ENCODE measurements around the gene CASKIN1. TPM values are rescaled to one million over a fixed set of nuclear protein-coding genes. Genes with fewer than 3 reads are reported as not detected.

CASKIN1 gene
- total RNA-seq, 4 donors from 2014 or later = under 0.01 to 0.14 TPM; not detected in 2

- H3K4me3 ChIP-seq = no peak overlapping the region
- no peaks in the 10 kb centered on the region for H3K9me3 ChIP-seq
- WGBS, 2 donors (ENCODE audit: low coverage in 1 of 2) = 94 to 100% methylated on average over 1 to 17 of the region's 28 CpGs
- in situ Hi-C loops (cut with MboI; ENCODE audit: low pct_ligation_motif_present in 1 of 4, low pct_unique_long_range_greater_than_20kb in 1 of 4, low sequenced_read_pairs in 3 of 4) = loop anchor here in 1 of 4 donors (25.0 kb wide), 1 partner anchor 316 kb away; the partner anchor contains the start of gene TBC1D24
- TF ChIP-seq EP300 (IDR thresholded peaks at IDR 0.05; ENCODE audit: low read depth) = no peak
- TF ChIP-seq POLR2A (IDR thresholded peaks at IDR 0.05) = no peak
- no peak for TF ChIP-seq CTCF (IDR thresholded peaks at IDR 0.05)
- TF ChIP-seq POLR2AphosphoS5 (IDR thresholded peaks at IDR 0.05) = no peak
- no peak for DNase-seq
- peaks cover 0 to 26% (median 11%) of the 10 kb centered on the region in 4 donors for H3K36me3 ChIP-seq
- H3K27ac ChIP-seq = no peak overlapping the region
- intact Hi-C loops (cut with DNase I; ENCODE audit: low total_unique reads) = no loop called here
- H3K27me3 ChIP-seq = no peaks in the 10 kb centered on the region
- H3K4me1 ChIP-seq = no peaks in the 10 kb centered on the region
These were observed 24.7 kb downstream of the CASKIN1 start for GRCh38 chr16:2171601-2172178.

GRCh38 chr16:2170587-2171435 lies 25.6 kb downstream of the CASKIN1 start:
- no peak for TF ChIP-seq POLR2AphosphoS5 (IDR thresholded peaks at IDR 0.05)
- TF ChIP-seq EP300 (IDR thresholded peaks at IDR 0.05; ENCODE audit: low read depth) = no peak
- no peak for TF ChIP-seq POLR2A (IDR thresholded peaks at IDR 0.05)
- no peak for TF ChIP-seq CTCF (IDR thresholded peaks at IDR 0.05)
- H3K9me3 ChIP-seq = no peaks in the 10 kb centered on the region
- H3K27me3 ChIP-seq = no peaks in the 10 kb centered on the region
- intact Hi-C loops (cut with DNase I; ENCODE audit: low total_unique reads) (no loop called here), in situ Hi-C loops (cut with MboI; ENCODE audit: low pct_ligation_motif_present in 1 of 4, low pct_unique_long_range_greater_than_20kb in 1 of 4, low sequenced_read_pairs in 3 of 4) (loop anchor here in 1 of 4 donors (25.0 kb wide), 1 partner anchor 316 kb away; the partner anchor contains the start of gene TBC1D24)
- H3K36me3 ChIP-seq = peaks cover 0 to 21% (median 8%) of the 10 kb centered on the region in 4 donors
- H3K27ac ChIP-seq = peak overlapping the region in 1 of 4 donors; percentile 9
- no peaks in the 10 kb centered on the region for H3K4me1 ChIP-seq
- WGBS, 2 donors (ENCODE audit: low coverage in 1 of 2) = 92% methylated on average over 33 of the region's 47 CpGs; no CpG with 5 or more reads in 1 of the 2 donors
- no peak for DNase-seq
- H3K4me3 ChIP-seq = peak overlapping the region in 1 of 4 donors; percentile 2

GRCh38 chr16:2170080-2170479 lies 26.3 kb downstream of the CASKIN1 start:
- TF ChIP-seq POLR2AphosphoS5 (IDR thresholded peaks at IDR 0.05) (peak in 1 of 3 donors; percentile 26), CTCF (IDR thresholded peaks at IDR 0.05) (no peak), EP300 (IDR thresholded peaks at IDR 0.05; ENCODE audit: low read depth) (no peak)
- no peaks in the 10 kb centered on the region for H3K27me3 ChIP-seq
- H3K4me1 ChIP-seq = no peaks in the 10 kb centered on the region
- H3K27ac ChIP-seq = peak overlapping the region in 2 of 4 donors; percentile 9 to 25
- intact Hi-C loops (cut with DNase I; ENCODE audit: low total_unique reads) (no loop called here), in situ Hi-C loops (cut with MboI; ENCODE audit: low pct_ligation_motif_present in 1 of 4, low pct_unique_long_range_greater_than_20kb in 1 of 4, low sequenced_read_pairs in 3 of 4) (loop anchor here in 1 of 4 donors (25.0 kb wide), 1 partner anchor 317 kb away; the partner anchor contains the start of gene TBC1D24)
- peaks cover 0 to 15% (median 5%) of the 10 kb centered on the region in 4 donors for H3K36me3 ChIP-seq
- no peaks in the 10 kb centered on the region for H3K9me3 ChIP-seq
- no peak for DNase-seq
- 89% methylated on average over 16 of the region's 18 CpGs; no CpG with 5 or more reads in 1 of the 2 donors for WGBS, 2 donors (ENCODE audit: low coverage in 1 of 2)
- no peak overlapping the region for H3K4me3 ChIP-seq

GRCh38 chr16:2167068-2167638 lies 29.3 kb downstream of the CASKIN1 start:
- no peak overlapping the region for H3K27ac ChIP-seq
- WGBS, 2 donors (ENCODE audit: low coverage in 1 of 2) = 76 to 93% methylated on average over 2 to 15 of the region's 18 CpGs
- in situ Hi-C loops (cut with MboI; ENCODE audit: low pct_ligation_motif_present in 1 of 4, low pct_unique_long_range_greater_than_20kb in 1 of 4, low sequenced_read_pairs in 3 of 4) (loop anchor here in 1 of 4 donors (25.0 kb wide), 1 partner anchor 320 kb away; the partner anchor contains the start of gene TBC1D24), intact Hi-C loops (cut with DNase I; ENCODE audit: low total_unique reads) (no loop called here)
- no peaks in the 10 kb centered on the region for H3K9me3 ChIP-seq
- H3K4me1 ChIP-seq = peaks cover 3 to 18% (median 15%) of the 10 kb centered on the region in 4 donors
- no peaks in the 10 kb centered on the region for H3K27me3 ChIP-seq
- DNase-seq = no peak
- no peak overlapping the region for H3K4me3 ChIP-seq
- H3K36me3 ChIP-seq = no peaks in the 10 kb centered on the region
- TF ChIP-seq EP300 (IDR thresholded peaks at IDR 0.05; ENCODE audit: low read depth) (no peak), POLR2A (IDR thresholded peaks at IDR 0.05) (no peak), POLR2AphosphoS5 (IDR thresholded peaks at IDR 0.05) (no peak), CTCF (IDR thresholded peaks at IDR 0.05) (no peak)
